Vagina (tissue), 2 donors: Measurements from ENCODE around the gene SAMD7.

Source experiments
- POLR2AphosphoS5 ChIP-seq, 2 donors: sonication (generic); formaldehyde crosslinking; IDR thresholded peaks; one replicate each; pipeline ENCODE4 v1.9.0; 2017; ENCODE audit warnings: antibody characterized with exemption in 2 of 2, mild to moderate bottlenecking in 2 of 2, low read depth in 1 of 2; ENCODE audit not compliant: insufficient read depth in 1 of 2
- TF ChIP-seq, protein P1 (sequence below), 3 experiments: fragments of 450-650 bp in 2 of 3; fragments of 200-600 bp in 1 of 3; sonication (generic) in 1 of 3; IDR thresholded peaks; one replicate each; pipeline ENCODE4 v1.5.1; 2017 to 2019; ENCODE audit warnings: antibody characterized with exemption in 3 of 3, mild to moderate bottlenecking in 2 of 3, moderate library complexity in 2 of 3

DNA sequence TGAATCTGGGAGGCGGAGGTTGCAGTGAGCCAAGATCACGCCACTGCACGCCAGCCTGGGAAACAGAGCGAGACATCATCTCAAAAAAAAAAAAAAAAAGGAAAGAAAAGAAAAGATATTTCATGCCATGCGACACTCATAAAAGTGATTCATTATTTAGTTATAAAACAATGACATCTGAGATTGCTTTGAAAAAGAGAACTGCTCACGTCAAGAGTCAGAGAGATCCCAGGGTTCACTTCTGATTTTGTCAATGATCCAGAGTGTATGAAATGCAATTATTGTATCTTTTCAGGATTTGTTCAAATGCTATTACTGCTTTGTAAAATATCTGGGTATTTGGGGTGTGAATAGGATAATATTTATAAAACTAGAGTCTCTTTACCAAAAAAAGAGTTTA, 6.0 kb upstream of the SAMD7 start:
- TF ChIP-seq, protein P1, sequence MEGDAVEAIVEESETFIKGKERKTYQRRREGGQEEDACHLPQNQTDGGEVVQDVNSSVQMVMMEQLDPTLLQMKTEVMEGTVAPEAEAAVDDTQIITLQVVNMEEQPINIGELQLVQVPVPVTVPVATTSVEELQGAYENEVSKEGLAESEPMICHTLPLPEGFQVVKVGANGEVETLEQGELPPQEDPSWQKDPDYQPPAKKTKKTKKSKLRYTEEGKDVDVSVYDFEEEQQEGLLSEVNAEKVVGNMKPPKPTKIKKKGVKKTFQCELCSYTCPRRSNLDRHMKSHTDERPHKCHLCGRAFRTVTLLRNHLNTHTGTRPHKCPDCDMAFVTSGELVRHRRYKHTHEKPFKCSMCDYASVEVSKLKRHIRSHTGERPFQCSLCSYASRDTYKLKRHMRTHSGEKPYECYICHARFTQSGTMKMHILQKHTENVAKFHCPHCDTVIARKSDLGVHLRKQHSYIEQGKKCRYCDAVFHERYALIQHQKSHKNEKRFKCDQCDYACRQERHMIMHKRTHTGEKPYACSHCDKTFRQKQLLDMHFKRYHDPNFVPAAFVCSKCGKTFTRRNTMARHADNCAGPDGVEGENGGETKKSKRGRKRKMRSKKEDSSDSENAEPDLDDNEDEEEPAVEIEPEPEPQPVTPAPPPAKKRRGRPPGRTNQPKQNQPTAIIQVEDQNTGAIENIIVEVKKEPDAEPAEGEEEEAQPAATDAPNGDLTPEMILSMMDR (IDR thresholded peaks at IDR 0.05), result no peak
- TF ChIP-seq POLR2AphosphoS5 (IDR thresholded peaks at IDR 0.05; ENCODE audit: insufficient read depth in 1 of 2, low read depth in 1 of 2), result no peak
